ENCODE data around the gene TRIB2.
"Not testable (repeated sequence)": the region's sequence is repeated elsewhere in the genome, so short reads cannot be mapped to it uniquely, and the experiment has no call there.

- TF ChIP-seq REST (IDR thresholded peaks at IDR 0.05); HNF4G (IDR thresholded peaks at IDR 0.05); TAF1 (conservative IDR thresholded peaks at IDR 0.05); RAD21 (IDR thresholded peaks at IDR 0.05); GABPA (IDR thresholded peaks at IDR 0.05 in 1 of 2, conservative IDR thresholded peaks at IDR 0.05 in 1 of 2); CTCF (IDR thresholded peaks at IDR 0.05; ENCODE audit: low read depth, low read length, missing input control); JUND (IDR thresholded peaks at IDR 0.05); YY1 (IDR thresholded peaks at IDR 0.05); FOXA1 (IDR thresholded peaks at IDR 0.05): not testable (repeated sequence)
Observed at GRCh38 chr2:12680115-12680514, 36.6 kb upstream of the TRIB2 start.

All from liver (tissue), 3 donors.